Activated CD8-positive, alpha-beta memory T cell treated with anti-CD3 and anti-CD28 coated beads, Interleukin-2, amount 50 U/mL, for 24 hours (primary cell): ENCODE data around the gene TLX2.

Source experiments
- DNase-seq: peaks from one replicate; pipeline ENCODE4 v3.0.0-alpha.2; 2020; ENCODE audit errors: extremely low read depth

Gene TLX2

GRCh38 chr2:74531666-74532065, 17.4 kb downstream of the TLX2 start:
- DNase-seq, result no peak

- no peak for DNase-seq
Measured at GRCh38 chr2:74532222-74532621, 18.0 kb downstream of the TLX2 start.

GRCh38 chr2:74533464-74533863, 19.2 kb downstream of the TLX2 start:
- DNase-seq, result no peak

GRCh38 chr2:74534411-74534810, 20.2 kb downstream of the TLX2 start:
- no peak for DNase-seq

GRCh38 chr2:74535440-74535965, 21.3 kb downstream of the TLX2 start:
- DNase-seq, result no peak

GRCh38 chr2:74536166-74536950, 22.1 kb downstream of the TLX2 start:
- DNase-seq, result no peak

- DNase-seq, result no peak
Measured at GRCh38 chr2:74537140-74537539, 22.9 kb downstream of the TLX2 start.

GRCh38 chr2:74538881-74539339, 24.7 kb downstream of the TLX2 start:
- no peak for DNase-seq

GRCh38 chr2:74540291-74540690, 26.0 kb downstream of the TLX2 start:
- no peak for DNase-seq

- DNase-seq, result no peak
Measured at GRCh38 chr2:74542978-74543377, 28.7 kb downstream of the TLX2 start.

- DNase-seq, result no peak
Measured at GRCh38 chr2:74544634-74545033, 30.4 kb downstream of the TLX2 start.

GRCh38 chr2:74546004-74546403, 31.8 kb downstream of the TLX2 start:
- DNase-seq, result no peak

GRCh38 chr2:74548285-74548899, 34.1 kb downstream of the TLX2 start:
- DNase-seq, result no peak

- DNase-seq, result no peak
Measured at GRCh38 chr2:74548900-74549826, 34.9 kb downstream of the TLX2 start.

- no peak for DNase-seq
Measured at GRCh38 chr2:74550231-74550630, 36.0 kb downstream of the TLX2 start.

- DNase-seq, result no peak
Measured at GRCh38 chr2:74551530-74551929, 37.3 kb downstream of the TLX2 start.

GRCh38 chr2:74551942-74552913, 38.0 kb downstream of the TLX2 start:
- DNase-seq, result no peak

GRCh38 chr2:74552914-74553811, 38.9 kb downstream of the TLX2 start:
- DNase-seq, result no peak

- DNase-seq, result peak; percentile 59
Measured at GRCh38 chr2:74553892-74554819, 39.9 kb downstream of the TLX2 start, which contains the start of the genes DOK1 and LOXL3. TSS of gene DOK1 (plus strand) at chr2:74554720. CDS start at chr2:74554755, 35 bp downstream. TSS of gene LOXL3 (minus strand) at chr2:74553942. CDS start at chr2:74552634, 1,308 bp downstream.
